ENCODE measurements around the gene COPS4.
"Not testable (repeated sequence)": the region's sequence is repeated elsewhere in the genome, so short reads cannot be mapped to it uniquely, and the experiment has no call there.

COPS4 gene

GRCh38 chr4:83067058-83067639 lies 32.2 kb downstream of the COPS4 start:
- TF ChIP-seq POLR2AphosphoS5 (IDR thresholded peaks at IDR 0.05; ENCODE audit: borderline replicate concordance, low read depth, low read length): no peak
- TF ChIP-seq EZH2 (IDR thresholded peaks at IDR 0.05): no peak
- no peak for TF ChIP-seq FOXP2 (optimal IDR thresholded peaks at IDR 0.05; ENCODE audit: control extremely low read depth, extremely low read length, insufficient read depth)
- no peak for DNase-seq (ENCODE audit: low read depth, low spot score)
- Histone ChIP-seq H3K27ac (no peak overlapping the region), H3K4me3 (no peak overlapping the region), H3K9me3 (ENCODE audit: low read depth, low read length) (no peaks in the 10 kb centered on the region), H3K36me3 (ENCODE audit: insufficient read depth, low read length) (peaks cover 58% of the 10 kb centered on the region), H3K9ac (ENCODE audit: insufficient read length) (no peak overlapping the region)

GRCh38 chr4:83071116-83071515 lies 36.1 kb downstream of the COPS4 start:
- H3K9me3 ChIP-seq (ENCODE audit: low read depth, low read length): no peaks in the 10 kb centered on the region
- no peak for DNase-seq (ENCODE audit: low read depth, low spot score)
- TF ChIP-seq EZH2 (IDR thresholded peaks at IDR 0.05) (no peak), FOXP2 (optimal IDR thresholded peaks at IDR 0.05; ENCODE audit: control extremely low read depth, extremely low read length, insufficient read depth) (no peak), POLR2AphosphoS5 (IDR thresholded peaks at IDR 0.05; ENCODE audit: borderline replicate concordance, low read depth, low read length) (no peak)
- H3K36me3 ChIP-seq (ENCODE audit: insufficient read depth, low read length): peaks cover 38% of the 10 kb centered on the region
- no peak overlapping the region for H3K27ac ChIP-seq
- no peak overlapping the region for H3K4me3 ChIP-seq
- no peak overlapping the region for H3K9ac ChIP-seq (ENCODE audit: insufficient read length)

- Histone ChIP-seq H3K4me3 (no peak overlapping the region), H3K9ac (ENCODE audit: insufficient read length) (no peak overlapping the region), H3K36me3 (ENCODE audit: insufficient read depth, low read length) (peaks cover 26% of the 10 kb centered on the region), H3K27ac (no peak overlapping the region), H3K9me3 (ENCODE audit: low read depth, low read length) (no peaks in the 10 kb centered on the region)
- peak; percentile 53 for DNase-seq (ENCODE audit: low read depth, low spot score)
- TF ChIP-seq POLR2AphosphoS5 (IDR thresholded peaks at IDR 0.05; ENCODE audit: borderline replicate concordance, low read depth, low read length) (no peak), FOXP2 (optimal IDR thresholded peaks at IDR 0.05; ENCODE audit: control extremely low read depth, extremely low read length, insufficient read depth) (no peak), EZH2 (IDR thresholded peaks at IDR 0.05) (no peak)
These were observed 39.2 kb downstream of the COPS4 start for GRCh38 chr4:83074086-83074704.

- not testable (repeated sequence) for H3K9ac ChIP-seq (ENCODE audit: insufficient read length); H3K27ac ChIP-seq; H3K9me3 ChIP-seq (ENCODE audit: low read depth, low read length); DNase-seq (ENCODE audit: low read depth, low spot score); H3K4me3 ChIP-seq
- H3K36me3 ChIP-seq (ENCODE audit: insufficient read depth, low read length): peaks cover 25% of the 10 kb centered on the region
These were observed 39.8 kb downstream of the COPS4 start for GRCh38 chr4:83074783-83075182.

- H3K9me3 ChIP-seq (ENCODE audit: low read depth, low read length): no peaks in the 10 kb centered on the region
- peak overlapping the region; percentile 3 for H3K27ac ChIP-seq
- H3K4me3 ChIP-seq: no peak overlapping the region
- TF ChIP-seq POLR2AphosphoS5 (IDR thresholded peaks at IDR 0.05; ENCODE audit: borderline replicate concordance, low read depth, low read length): no peak
- no peak for TF ChIP-seq EZH2 (IDR thresholded peaks at IDR 0.05)
- no peak for TF ChIP-seq FOXP2 (optimal IDR thresholded peaks at IDR 0.05; ENCODE audit: control extremely low read depth, extremely low read length, insufficient read depth)
- H3K9ac ChIP-seq (ENCODE audit: insufficient read length): no peak overlapping the region
- peaks cover 20% of the 10 kb centered on the region for H3K36me3 ChIP-seq (ENCODE audit: insufficient read depth, low read length)
- DNase-seq (ENCODE audit: low read depth, low spot score): no peak
These were observed 40.5 kb downstream of the COPS4 start for GRCh38 chr4:83075311-83076095.

- H3K9me3 ChIP-seq (ENCODE audit: low read depth, low read length): no peaks in the 10 kb centered on the region
- no peak for DNase-seq (ENCODE audit: low read depth, low spot score)
- peaks cover 14% of the 10 kb centered on the region for H3K36me3 ChIP-seq (ENCODE audit: insufficient read depth, low read length)
- no peak overlapping the region for H3K9ac ChIP-seq (ENCODE audit: insufficient read length)
- no peak overlapping the region for H3K27ac ChIP-seq
- H3K4me3 ChIP-seq: no peak overlapping the region
- no peak for TF ChIP-seq FOXP2 (optimal IDR thresholded peaks at IDR 0.05; ENCODE audit: control extremely low read depth, extremely low read length, insufficient read depth)
- no peak for TF ChIP-seq EZH2 (IDR thresholded peaks at IDR 0.05)
- no peak for TF ChIP-seq POLR2AphosphoS5 (IDR thresholded peaks at IDR 0.05; ENCODE audit: borderline replicate concordance, low read depth, low read length)
These were observed 45.6 kb downstream of the COPS4 start for GRCh38 chr4:83080561-83080960.

GRCh38 chr4:83082777-83083176 lies 47.8 kb downstream of the COPS4 start:
- Histone ChIP-seq H3K27ac (no peak overlapping the region), H3K9me3 (ENCODE audit: low read depth, low read length) (no peaks in the 10 kb centered on the region), H3K9ac (ENCODE audit: insufficient read length) (no peak overlapping the region), H3K4me3 (no peak overlapping the region), H3K36me3 (ENCODE audit: insufficient read depth, low read length) (no peaks in the 10 kb centered on the region)
- DNase-seq (ENCODE audit: low read depth, low spot score): no peak
- TF ChIP-seq EZH2 (IDR thresholded peaks at IDR 0.05): no peak

- Histone ChIP-seq H3K9ac (ENCODE audit: insufficient read length) (no peak overlapping the region), H3K36me3 (ENCODE audit: insufficient read depth, low read length) (no peaks in the 10 kb centered on the region), H3K27ac (no peak overlapping the region), H3K4me3 (no peak overlapping the region), H3K9me3 (ENCODE audit: low read depth, low read length) (no peaks in the 10 kb centered on the region)
- no peak for DNase-seq (ENCODE audit: low read depth, low spot score)
- TF ChIP-seq EZH2 (IDR thresholded peaks at IDR 0.05): no peak
- no peak for TF ChIP-seq POLR2AphosphoS5 (IDR thresholded peaks at IDR 0.05; ENCODE audit: borderline replicate concordance, low read depth, low read length)
- TF ChIP-seq FOXP2 (optimal IDR thresholded peaks at IDR 0.05; ENCODE audit: control extremely low read depth, extremely low read length, insufficient read depth): no peak
These were observed 49.0 kb downstream of the COPS4 start for GRCh38 chr4:83083925-83084475.

- not testable (repeated sequence) for DNase-seq (ENCODE audit: low read depth, low spot score); H3K27ac ChIP-seq; H3K9ac ChIP-seq (ENCODE audit: insufficient read length); H3K4me3 ChIP-seq; H3K36me3 ChIP-seq (ENCODE audit: insufficient read depth, low read length); H3K9me3 ChIP-seq (ENCODE audit: low read depth, low read length)
These were observed 50.0 kb downstream of the COPS4 start for GRCh38 chr4:83084956-83085355.
